PC-9 (cell line): ENCODE results near the gene HIKESHI. TPM values are rescaled to one million over a fixed set of nuclear protein-coding genes. Genes with fewer than 3 reads are reported as not detected.

Source experiments
- BruUV-seq: library from RNA; stranded (reverse); fragments of 400-500 nt; replicated peaks from 2 replicates; lab custom pipeline; 2021; lab: Mats Ljungman, UMichigan
- CTCF ChIA-PET: fragments of 300-600 bp; sonication (Branson Sonifier 250); formaldehyde crosslinking; loops from one replicate; lab custom pipeline; 2022; ENCODE audit warnings: antibody characterized with exemption; lab: Charles Lee
- POLR2A ChIA-PET: fragments of 300-600 bp; sonication (Branson Sonifier 250); formaldehyde crosslinking; loops from one replicate; lab custom pipeline; 2022; ENCODE audit warnings: antibody characterized with exemption; ENCODE audit not compliant: unreplicated experiment; lab: Charles Lee
- DNase-seq, 2 experiments: peaks; one replicate each; pipeline versions ENCODE4 v3.0.0 to v3.0.0-alpha.2; 2015 to 2022; ENCODE audit warnings: mixed read lengths in 1 of 2
- H2AFZ ChIP-seq: fragments of 200-600 bp; sonication (generic); 2 replicates; pipeline ENCODE4 v1.8.1; 2017; ENCODE audit warnings: antibody characterized with exemption
- H3F3A ChIP-seq: fragments of 200-600 bp; sonication (generic); 2 replicates; pipeline ENCODE4 v1.8.1; 2017; ENCODE audit warnings: antibody characterized with exemption, mild to moderate bottlenecking, low read depth; ENCODE audit not compliant: insufficient read depth
- H3K27ac ChIP-seq: fragments of 200-600 bp; sonication (generic); 2 replicates; pipeline ENCODE4 v1.6.1; 2016; ENCODE audit warnings: mixed run types
- H3K27me3 ChIP-seq: fragments of 200-600 bp; sonication (generic); 2 replicates; pipeline ENCODE4 v1.6.1; 2016; ENCODE audit warnings: low read depth, mixed run types; ENCODE audit not compliant: insufficient read depth
- H3K36me3 ChIP-seq: fragments of 200-600 bp; sonication (generic); 2 replicates; pipeline ENCODE4 v1.6.1; 2016; ENCODE audit warnings: low read depth, mixed run types
- H3K4me1 ChIP-seq: fragments of 200-600 bp; sonication (generic); replicated peaks from 2 replicates; pipeline ENCODE4 v1.6.1; 2016; ENCODE audit warnings: mixed run types; ENCODE audit not compliant: insufficient read depth
- H3K4me2 ChIP-seq: fragments of 200-600 bp; sonication (generic); 2 replicates; pipeline ENCODE4 v1.6.1; 2017; ENCODE audit warnings: mixed run types
- H3K4me3 ChIP-seq: fragments of 200-600 bp; sonication (generic); 2 replicates; pipeline ENCODE4 v1.6.1; 2016; ENCODE audit warnings: mixed run types
- H3K79me2 ChIP-seq: fragments of 200-600 bp; sonication (generic); 2 replicates; pipeline ENCODE4 v1.6.1; 2017; ENCODE audit warnings: low read depth, mixed run types
- H3K9me2 ChIP-seq: fragments of 200-600 bp; sonication (generic); 2 replicates; pipeline ENCODE4 v1.8.1; 2017; ENCODE audit warnings: mild to moderate bottlenecking; ENCODE audit not compliant: insufficient read depth
- H3K9me3 ChIP-seq: fragments of 200-600 bp; sonication (generic); 2 replicates; pipeline ENCODE4 v1.8.1; 2016; ENCODE audit warnings: low read depth; ENCODE audit not compliant: insufficient read depth
- H4K20me1 ChIP-seq: fragments of 200-600 bp; sonication (generic); 2 replicates; pipeline ENCODE4 v1.8.1; 2017; ENCODE audit not compliant: insufficient read depth
- CTCF ChIP-seq: fragments of 200-600 bp; sonication (generic); conservative IDR thresholded peaks from 2 replicates; pipeline ENCODE4 v1.6.1; 2017; ENCODE audit warnings: mixed run types, antibody characterized with exemption, mild to moderate bottlenecking, moderate library complexity
- EZH2 ChIP-seq: fragments of 200-600 bp; sonication (generic); IDR thresholded peaks from 2 replicates; pipeline ENCODE4 v1.8.0; 2017; ENCODE audit warnings: antibody characterized with exemption, low read depth
- intact Hi-C: fragments of 100-400 bp; cut with micrococcal nuclease; formaldehyde crosslinking; loops from one replicate; pipeline ENCODE4 v1.10.0; 2022; ENCODE audit not compliant: unreplicated experiment
- total RNA-seq: library from RNA; stranded (reverse); gene quantifications from 2 replicates; pipeline ENCODE4 v1.2.3, GENCODE V29; 2021

HIKESHI gene
- total RNA-seq, 1 experiment from 2014 or later: 42.0 TPM

GRCh38 chr11:86374069-86374468 lies 72.0 kb downstream of the HIKESHI start:
- Histone ChIP-seq H3K4me1 (peaks cover 14% of the 10 kb centered on the region), H3K9me2 (no peaks in the 10 kb centered on the region), H3K36me3 (no peaks in the 10 kb centered on the region), H3K4me3 (no peak overlapping the region), H3K27me3 (no peaks in the 10 kb centered on the region), H3K27ac (no peak overlapping the region), H3K79me2 (no peaks in the 10 kb centered on the region), H2AFZ (no peak overlapping the region), H3F3A (0 out of 2 replicates have a peak, but pooled peaks cover 8% of the 10 kb centered on the region), H3K9me3 (peaks cover 30% of the 10 kb centered on the region), H4K20me1 (no peaks in the 10 kb centered on the region), H3K4me2 (no peak overlapping the region)
- CTCF ChIA-PET: no interaction called here
- no TSS peak for BruUV-seq
- intact Hi-C loops: no loop called here
- no peak for TF ChIP-seq EZH2
- POLR2A ChIA-PET: no interaction called here
- no peak for DNase-seq

- Histone ChIP-seq H3F3A (0 out of 2 replicates have a peak, but pooled peaks cover 8% of the 10 kb centered on the region), H3K4me2 (no peak within 1 kb of the TSS), H3K79me2 (no peaks in the 10 kb centered on the region), H3K4me3 (no peak within 1 kb of the TSS), H2AFZ (no peak within 1 kb of the TSS), H3K36me3 (no peaks in the 10 kb centered on the region), H4K20me1 (no peaks in the 10 kb centered on the region), H3K27me3 (no peaks in the 10 kb centered on the region), H3K9me2 (no peaks in the 10 kb centered on the region), H3K9me3 (peaks cover 29% of the 10 kb centered on the region), H3K27ac (no peak within 1 kb of the TSS), H3K4me1 (peaks cover 14% of the 10 kb centered on the region)
- ChIA-PET CTCF (no interaction called here), POLR2A (interaction anchor here (0.7 kb wide), 1 partner anchor 14 kb away, joined by 3 read pairs; no protein-coding TSS in a partner anchor)
- intact Hi-C loops: no loop called here
- no peak for DNase-seq
- BruUV-seq: no TSS peak
- TF ChIP-seq CTCF (no peak), EZH2 (no peak)
These were observed 72.5 kb downstream of the HIKESHI start, which contains the start of gene CCDC81 for GRCh38 chr11:86374586-86374985. Gene CCDC81, plus strand, starts transcription at chr11:86374887. Its CDS starts 277 bp downstream, at chr11:86375164.

- intact Hi-C loops: no loop called here
- H4K20me1 ChIP-seq: no peaks in the 10 kb centered on the region
- no peak for DNase-seq
- no peak overlapping the region for H2AFZ ChIP-seq
- ChIA-PET POLR2A (interaction anchor here (0.6 kb wide), 1 partner anchor 9 kb away, joined by 9 read pairs; no protein-coding TSS in a partner anchor), CTCF (no interaction called here)
- H3K9me2 ChIP-seq: peaks cover 4% of the 10 kb centered on the region; the same call in 1 of the 2 replicates
- no peaks in the 10 kb centered on the region for H3K79me2 ChIP-seq
- no peaks in the 10 kb centered on the region for H3K4me1 ChIP-seq
- H3K4me2 ChIP-seq: no peak overlapping the region
- no peaks in the 10 kb centered on the region for H3K27me3 ChIP-seq
- peaks cover 6% of the 10 kb centered on the region; the same call in 1 of the 2 replicates for H3K9me3 ChIP-seq
- no TSS peak for BruUV-seq
- H3K4me3 ChIP-seq: no peak overlapping the region
- TF ChIP-seq EZH2: no peak
- TF ChIP-seq CTCF: no peak
- H3F3A ChIP-seq: no peaks in the 10 kb centered on the region
- no peak overlapping the region for H3K27ac ChIP-seq
- H3K36me3 ChIP-seq: no peaks in the 10 kb centered on the region
These were observed 75.9 kb downstream of the HIKESHI start for GRCh38 chr11:86377972-86378371.
